Measurements from ENCODE around the gene ODR4.
"Not testable (repeated sequence)": the region's sequence is repeated elsewhere in the genome, so short reads cannot be mapped to it uniquely, and the experiment has no call there.

Gene ODR4

DNA sequence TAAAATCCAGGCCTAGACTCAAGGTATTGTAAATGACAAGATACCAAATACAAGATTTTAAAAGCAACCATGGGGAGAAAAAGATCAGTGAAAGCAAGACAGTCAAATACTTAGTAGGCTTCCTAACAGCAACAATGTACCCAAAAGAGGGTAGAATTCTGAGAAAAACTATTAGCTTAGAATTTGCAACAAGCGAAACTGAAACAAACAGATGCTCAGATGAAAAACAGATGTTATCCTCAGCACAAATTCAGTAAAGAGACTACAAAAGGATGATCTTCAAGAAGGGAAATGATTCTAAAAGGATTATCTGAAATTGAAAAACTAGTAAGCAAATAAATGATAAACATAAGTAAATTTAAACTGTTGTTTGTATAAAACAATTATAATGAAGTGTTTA is 45.3 kb downstream of the ODR4 start:
- no peak for DNase-seq (ENCODE audit: low read depth in 2 of 2, low spot score in 1 of 2)

DNA sequence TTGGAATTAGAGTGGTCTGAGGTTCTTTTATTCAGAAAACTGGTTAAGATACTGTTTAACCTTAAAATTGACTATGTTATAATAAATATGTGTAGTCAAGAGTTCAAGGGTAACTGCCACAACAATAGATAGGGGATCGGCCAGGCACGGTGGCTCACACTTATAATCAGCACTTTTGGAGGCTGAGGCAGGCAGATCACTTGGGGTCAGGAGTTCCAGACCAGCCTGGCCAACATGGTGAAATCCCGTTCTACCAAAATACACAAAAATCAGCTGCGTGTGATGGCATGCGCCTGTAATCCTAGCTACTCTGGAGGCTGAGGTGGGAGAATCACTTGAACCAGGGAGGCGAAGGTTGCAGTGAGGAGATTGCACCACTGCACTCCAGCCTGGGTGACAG is 45.8 kb downstream of the ODR4 start:
- DNase-seq (ENCODE audit: low read depth in 2 of 2, low spot score in 1 of 2), result no peak

DNA sequence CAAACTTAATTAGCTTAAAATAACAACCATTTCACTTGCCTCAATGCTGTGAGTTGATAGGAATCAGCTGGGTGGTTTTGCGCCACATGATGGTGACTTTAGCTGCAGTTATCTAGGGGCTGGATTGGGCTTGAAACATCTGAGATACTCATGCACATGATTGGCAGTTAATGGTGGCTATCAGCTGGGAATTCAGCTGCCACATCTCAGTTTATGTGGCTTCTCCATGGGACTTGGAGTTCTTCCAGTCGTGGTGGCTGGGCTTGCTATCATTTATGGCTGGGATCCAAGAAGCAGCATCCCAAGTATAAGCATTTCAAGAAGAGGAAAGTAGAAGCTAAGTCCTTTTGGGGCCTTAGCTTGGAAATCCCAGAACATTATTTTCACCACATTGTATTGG is 48.9 kb downstream of the ODR4 start:
- DNase-seq (ENCODE audit: low read depth in 2 of 2, low spot score in 1 of 2), result no peak

DNA sequence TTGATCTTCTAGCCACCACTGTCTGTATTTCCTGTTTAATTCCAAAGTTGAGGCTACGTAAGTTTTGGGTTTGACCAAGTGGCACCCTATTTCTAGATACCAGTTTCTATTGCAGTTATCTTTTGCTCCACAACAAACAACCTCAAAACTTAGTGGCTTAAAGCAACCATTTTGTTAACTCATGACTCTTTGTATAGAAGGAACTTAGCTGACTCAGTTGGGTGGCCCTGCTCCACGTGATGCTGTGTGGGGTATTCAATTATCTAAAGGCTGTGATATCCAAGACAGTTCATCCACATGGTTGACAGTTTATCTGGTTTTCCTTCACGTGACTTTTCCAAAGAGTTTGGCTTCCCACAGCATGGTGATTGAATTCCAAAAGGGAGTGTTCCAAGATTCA is 50.5 kb downstream of the ODR4 start:
- no peak for DNase-seq (ENCODE audit: low read depth in 2 of 2, low spot score in 1 of 2)

DNA sequence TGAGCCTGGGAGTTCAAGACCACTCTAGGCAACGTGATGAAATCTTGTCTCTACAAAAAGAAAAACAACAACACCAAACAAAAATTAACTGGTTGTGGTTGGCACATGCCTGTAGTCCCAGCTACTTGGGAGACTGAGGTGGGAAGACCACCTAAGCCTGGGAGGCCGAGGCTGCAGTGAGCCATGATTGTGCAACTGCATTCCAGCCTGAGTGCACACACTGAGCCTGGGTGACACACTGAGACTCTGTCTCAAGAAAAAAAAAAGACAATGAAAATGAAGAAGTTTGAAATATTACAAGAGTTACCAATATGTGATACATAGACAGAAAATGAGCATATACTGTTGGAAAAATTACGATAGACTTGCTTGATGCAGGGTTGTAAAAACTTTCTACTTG is 53.4 kb downstream of the ODR4 start:
- DNase-seq (ENCODE audit: low read depth in 2 of 2, low spot score in 1 of 2), result no peak

DNA sequence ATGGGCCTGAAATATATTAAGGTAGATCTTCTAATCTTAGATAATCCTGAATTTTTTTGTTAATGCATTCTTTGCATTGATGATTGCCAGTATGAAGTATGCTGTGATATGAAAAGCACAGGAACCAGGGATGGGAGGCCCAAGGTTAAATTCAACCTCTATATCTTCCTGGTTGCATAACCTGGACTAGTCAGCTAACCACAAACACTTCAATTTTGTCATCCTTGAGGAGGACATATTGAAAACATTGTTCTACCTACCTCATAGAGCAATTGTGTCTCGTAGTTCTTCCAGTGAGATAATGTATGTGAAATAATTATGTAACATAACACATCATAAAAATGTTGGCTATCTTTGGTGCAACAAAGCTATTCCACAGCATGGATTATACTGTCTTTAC is 59.7 kb downstream of the ODR4 start:
- no peak for DNase-seq (ENCODE audit: low read depth in 2 of 2, low spot score in 1 of 2)

DNA sequence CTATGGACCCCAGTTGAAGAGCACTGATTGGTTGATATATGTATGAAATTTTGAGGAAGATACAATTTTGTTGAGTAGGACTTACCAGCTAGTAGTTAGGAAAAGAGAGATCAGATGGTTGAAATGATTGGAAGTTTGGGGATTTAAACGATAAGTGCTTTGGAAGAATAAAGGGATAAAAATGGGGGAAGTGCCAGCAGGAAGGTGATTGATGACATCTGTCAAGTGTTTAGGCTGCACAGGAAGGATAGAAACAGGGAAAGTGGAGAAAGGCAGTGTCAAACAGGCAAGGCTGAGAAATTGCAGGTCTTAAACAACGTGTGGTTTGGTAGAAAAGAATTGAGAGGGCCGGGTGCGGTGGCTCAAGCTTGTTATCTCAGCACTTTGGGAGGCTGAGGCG is 62.9 kb downstream of the ODR4 start:
- no peak for DNase-seq (ENCODE audit: low read depth in 2 of 2, low spot score in 1 of 2)

DNA sequence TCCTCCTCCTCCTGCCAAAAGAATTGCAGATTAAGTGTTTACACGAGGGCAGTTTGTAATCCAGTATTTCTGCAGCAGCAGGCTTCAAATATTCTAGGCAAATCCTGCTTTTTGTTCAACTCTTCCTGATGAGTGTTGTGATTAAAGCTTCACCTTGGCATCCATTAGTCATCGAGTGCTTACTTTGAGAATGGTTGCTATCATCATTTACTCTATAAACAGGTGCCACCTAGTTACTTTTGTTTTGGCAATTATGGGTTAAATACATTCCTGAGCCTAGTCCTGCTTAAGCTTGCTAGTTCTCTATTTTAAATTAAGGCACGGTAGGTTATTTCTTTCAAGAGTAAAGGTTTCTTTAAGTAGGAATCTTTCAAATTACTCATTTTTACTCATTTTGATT is 64.9 kb downstream of the ODR4 start:
- DNase-seq (ENCODE audit: low read depth in 2 of 2, low spot score in 1 of 2), result no peak

DNA sequence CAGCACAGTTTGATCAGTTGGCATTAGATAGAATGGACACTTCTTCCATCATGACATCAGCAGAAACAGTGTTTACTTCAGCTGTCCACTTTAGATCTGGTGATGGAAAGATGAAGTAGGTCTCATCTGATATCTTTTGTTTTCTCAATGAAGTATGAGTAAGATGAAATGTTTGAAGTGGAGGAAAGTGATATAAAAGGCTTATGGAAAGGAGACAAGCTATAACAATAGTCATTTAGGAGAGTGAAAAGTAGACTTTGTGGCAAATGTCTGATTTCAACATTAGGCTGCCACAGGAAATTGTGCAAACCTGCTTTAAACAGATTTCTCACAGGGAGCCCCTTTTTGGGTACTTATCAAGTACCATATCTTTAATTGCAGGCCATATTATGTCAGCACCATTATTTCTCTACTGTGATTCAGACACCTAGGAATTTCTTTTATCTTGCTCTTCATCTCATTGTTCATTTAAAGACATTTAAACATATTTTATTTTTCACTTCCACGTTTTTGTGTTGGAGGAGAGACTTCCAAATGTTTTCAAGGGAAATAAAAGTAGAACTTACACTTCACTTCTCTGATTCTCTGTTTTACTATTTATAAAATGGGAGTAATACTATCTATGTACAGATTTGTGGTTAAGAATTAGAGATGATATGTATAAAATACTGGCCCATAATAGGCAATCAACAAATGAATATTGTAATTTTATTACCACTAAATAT is 67.2 kb downstream of the ODR4 start:
- DNase-seq (ENCODE audit: low read depth in 2 of 2, low spot score in 1 of 2), result no peak

DNA sequence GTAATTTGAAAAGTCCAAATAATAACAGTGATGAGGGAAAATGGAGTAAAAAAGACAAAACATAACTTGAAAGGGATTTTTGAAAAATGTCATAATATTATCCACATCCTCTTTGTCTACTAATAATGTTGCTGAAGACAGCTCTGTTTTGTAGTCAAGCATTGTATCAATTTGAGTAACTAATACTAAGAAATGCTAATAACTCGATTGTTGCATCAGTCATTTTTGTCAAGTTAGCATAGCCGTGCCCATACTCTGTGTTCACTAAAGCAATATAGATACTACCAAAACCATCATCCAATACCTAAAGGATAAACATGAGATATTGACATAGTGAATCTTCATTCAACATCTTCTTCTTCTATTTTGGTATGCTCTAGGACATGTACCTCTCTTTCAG is 68.0 kb downstream of the ODR4 start:
- DNase-seq (ENCODE audit: low read depth in 2 of 2, low spot score in 1 of 2), result no peak

DNA sequence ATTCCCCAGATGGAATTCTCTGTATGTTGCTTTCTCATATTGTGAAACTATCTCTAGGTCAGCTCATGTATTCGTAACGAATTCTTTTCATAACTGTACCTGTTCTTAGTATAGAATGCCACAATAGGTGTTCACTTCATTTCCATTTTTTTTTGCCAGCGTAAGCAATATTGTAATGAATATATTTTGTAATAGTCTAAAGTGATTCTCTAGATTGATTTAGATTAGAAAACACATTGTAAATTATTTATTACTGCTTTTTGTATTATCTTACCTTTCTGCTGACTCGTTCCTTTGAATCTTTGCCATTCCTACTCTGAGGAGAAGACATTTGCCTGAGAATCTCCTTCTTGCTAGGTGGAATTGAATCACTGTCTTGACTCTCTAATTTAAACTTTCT is 70.5 kb downstream of the ODR4 start:
- no peak for DNase-seq (ENCODE audit: low read depth in 2 of 2, low spot score in 1 of 2)

DNA sequence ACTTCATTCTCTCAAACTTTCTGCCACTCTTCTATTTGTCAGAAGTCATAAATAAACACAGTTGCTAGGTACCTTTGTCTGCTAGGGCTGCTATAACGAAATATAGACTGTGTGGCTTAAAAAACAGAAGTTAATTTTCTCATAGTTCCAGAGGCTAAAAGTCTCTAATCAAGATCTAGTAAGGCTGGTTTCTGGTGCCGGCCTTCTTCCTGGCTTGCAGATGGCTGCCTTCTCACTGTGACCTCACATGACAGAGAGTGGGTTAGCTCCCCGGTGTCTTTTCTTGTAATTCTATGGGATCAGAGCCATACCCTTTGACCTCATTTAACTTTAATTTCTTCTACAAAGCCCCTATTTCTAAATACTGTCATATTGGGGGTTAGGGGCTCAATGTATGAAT is 79.3 kb downstream of the ODR4 start:
- no peak for DNase-seq (ENCODE audit: low read depth in 2 of 2, low spot score in 1 of 2)

DNA sequence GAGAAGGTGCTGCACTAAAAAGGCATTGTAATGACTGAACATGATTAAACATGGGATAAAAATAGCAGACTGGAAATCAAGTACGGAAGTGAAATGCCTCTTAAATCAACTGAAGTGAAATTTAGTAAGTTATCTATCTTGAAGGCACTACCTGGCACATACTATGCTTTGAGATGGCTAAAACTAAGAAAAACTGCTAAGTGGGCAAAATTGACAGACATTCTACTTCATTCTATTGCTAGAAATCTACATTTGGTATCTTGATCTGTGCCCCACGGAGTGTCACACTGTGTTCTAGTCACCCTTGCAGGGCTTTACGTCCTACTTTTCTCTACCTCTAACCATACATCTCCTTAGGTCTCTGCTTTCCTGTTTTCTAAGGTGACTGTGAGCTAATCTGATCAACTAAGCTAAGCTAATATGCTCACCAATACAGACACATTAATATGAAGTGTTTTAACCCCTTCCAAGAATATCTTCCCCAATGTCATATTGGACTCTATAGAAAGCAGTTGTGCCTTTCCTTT is 81.2 kb downstream of the ODR4 start:
- no peak for DNase-seq (ENCODE audit: low read depth in 2 of 2, low spot score in 1 of 2)

DNA sequence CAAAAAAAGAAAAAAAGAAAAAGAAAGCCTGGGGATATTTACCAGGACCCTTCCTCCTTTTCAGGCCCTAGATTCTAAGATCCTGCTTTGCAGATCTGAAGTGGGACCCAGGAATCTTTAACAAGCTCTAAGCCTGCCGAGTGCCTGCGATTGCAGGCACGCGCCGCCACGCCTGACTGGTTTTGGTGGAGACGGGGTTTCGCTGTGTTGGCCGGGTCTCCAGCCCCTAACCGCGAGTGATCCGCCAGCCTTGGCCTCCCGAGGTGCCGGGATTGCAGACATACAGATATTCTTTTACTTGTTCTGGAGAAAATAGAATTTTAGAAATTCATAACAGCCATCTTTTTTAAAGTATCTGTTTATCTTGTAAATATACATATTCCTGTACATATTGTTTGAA is 83.5 kb downstream of the ODR4 start:
- not testable (repeated sequence) for DNase-seq (ENCODE audit: low read depth in 2 of 2, low spot score in 1 of 2)

DNA sequence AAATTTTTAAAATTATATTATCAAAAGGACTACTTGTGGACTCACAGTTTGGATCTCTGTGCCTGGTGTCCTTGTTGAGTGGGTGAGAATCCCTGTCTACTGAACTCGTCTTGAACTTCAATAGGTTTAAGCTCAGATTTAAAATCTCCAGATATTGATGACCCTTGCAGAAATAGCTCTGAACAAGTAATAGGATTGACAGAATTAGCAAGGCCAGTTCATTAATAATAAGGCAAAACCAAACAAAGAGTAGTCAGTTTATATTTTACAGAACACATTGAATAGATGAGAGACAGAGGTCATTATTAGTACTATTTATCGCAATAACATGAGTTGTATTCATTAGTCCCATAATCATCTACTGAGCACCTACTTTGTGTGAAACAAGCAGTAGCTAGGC is 85.4 kb downstream of the ODR4 start, which contains the start of gene PDC:
Gene PDC, minus strand, starts transcription at position 101 of the 400 bp plus-strand sequence. CDS start 11,655 bp downstream, outside the sequence.
- no peak for DNase-seq (ENCODE audit: low read depth in 2 of 2, low spot score in 1 of 2)

DNA sequence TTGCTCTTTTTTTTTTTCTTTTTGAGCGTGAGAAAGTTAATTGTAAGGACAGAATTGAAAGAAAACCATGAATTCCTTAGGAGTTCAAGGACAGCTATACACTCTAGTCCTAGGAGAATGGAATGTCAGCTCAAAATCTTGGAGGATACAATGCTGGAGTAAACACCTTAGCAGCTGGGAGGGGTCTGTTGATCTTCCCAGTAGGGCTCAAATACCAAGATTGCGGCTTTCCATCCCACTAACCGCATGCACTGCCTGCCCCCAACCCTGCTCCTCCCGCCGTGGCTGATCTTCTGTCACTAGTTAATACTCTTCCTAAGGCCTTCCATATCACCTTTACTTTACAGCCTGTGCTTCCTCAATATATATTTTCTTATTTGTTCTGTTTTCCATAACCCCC is 87.9 kb downstream of the ODR4 start:
- DNase-seq (ENCODE audit: low read depth in 2 of 2, low spot score in 1 of 2), result no peak

DNA sequence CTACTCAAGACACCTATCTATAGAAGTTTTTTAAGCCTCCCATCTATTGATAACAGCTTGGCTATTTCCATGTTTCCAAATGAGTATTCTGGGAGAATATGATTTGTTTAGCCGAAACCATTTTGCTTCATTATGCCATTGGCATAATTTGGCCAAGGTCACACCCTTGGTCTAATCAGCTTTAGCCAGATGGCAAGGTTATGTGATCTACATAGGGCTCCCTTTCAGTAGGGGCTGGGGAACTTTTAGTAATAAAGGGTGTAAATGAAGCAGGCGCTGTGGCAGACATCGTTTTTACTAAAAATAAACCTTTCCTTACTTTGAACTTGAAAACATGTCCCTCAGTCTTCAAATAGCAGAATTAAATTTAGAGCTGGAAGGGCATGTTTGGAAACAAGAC is 88.3 kb downstream of the ODR4 start:
- no peak for DNase-seq (ENCODE audit: low read depth in 2 of 2, low spot score in 1 of 2)

DNA sequence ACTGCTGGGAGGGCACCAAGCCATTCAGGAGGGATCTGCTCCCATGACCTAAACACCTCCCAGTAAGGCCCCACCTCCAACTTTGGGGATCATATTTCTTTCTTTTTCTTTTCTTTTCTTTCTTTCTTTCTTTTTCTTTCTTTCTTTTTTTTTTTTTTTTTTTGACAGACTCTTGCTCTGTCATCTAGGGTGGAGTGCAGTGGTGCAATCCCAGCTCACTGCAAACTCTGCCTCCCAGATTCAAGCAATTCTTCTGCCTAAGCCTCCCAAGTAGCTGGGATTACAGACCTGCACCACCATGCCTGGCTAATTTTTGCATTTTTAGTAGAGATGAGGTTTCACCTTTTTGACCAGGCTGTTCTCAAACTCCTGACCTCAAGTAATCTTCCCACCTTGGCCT is 89.9 kb downstream of the ODR4 start:
- not testable (repeated sequence) for DNase-seq (ENCODE audit: low read depth in 2 of 2, low spot score in 1 of 2)

DNA sequence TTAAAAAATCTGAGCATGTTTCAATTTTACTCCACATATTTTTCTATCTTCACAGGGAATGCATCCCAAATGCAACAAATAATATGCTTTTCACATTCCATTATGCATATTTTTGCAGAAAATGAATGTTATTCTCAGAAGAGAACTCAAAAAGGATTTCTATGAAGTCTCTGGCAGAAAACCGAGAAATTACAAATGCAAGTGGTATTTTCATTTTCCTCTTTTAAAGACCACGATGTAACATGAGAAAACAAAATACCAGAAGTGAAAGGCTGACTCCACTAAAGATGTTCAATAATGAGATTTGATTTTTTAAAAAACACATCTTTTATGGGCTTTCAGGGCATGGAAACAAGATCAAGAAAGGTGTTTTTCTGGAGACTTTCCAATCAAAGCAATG is 90.3 kb downstream of the ODR4 start:
- no peak for DNase-seq (ENCODE audit: low read depth in 2 of 2, low spot score in 1 of 2)

All from stimulated activated CD8-positive, alpha-beta memory T cell treated with anti-CD3 and anti-CD28 coated beads, Interleukin-4, amount 100 ng/mL, for 4 hours (primary cell).